KG1 (cell line): Measurements from ENCODE around the gene HDAC4.

Experiments
- DNase-seq: peaks from one replicate; lab custom pipeline; 2025; lab: John Stamatoyannopoulos, UW

HDAC4 gene

GRCh38 chr2:239104800-239105199 is 296.0 kb downstream of the HDAC4 start:
- no peak for DNase-seq

GRCh38 chr2:239103125-239104098 is 297.4 kb downstream of the HDAC4 start:
- DNase-seq = no peak

- no peak for DNase-seq
Measured at GRCh38 chr2:239102266-239102665, 298.6 kb downstream of the HDAC4 start.

- no peak for DNase-seq
Measured at GRCh38 chr2:239101807-239102206, 299.0 kb downstream of the HDAC4 start.

GRCh38 chr2:239101071-239101470 is 299.7 kb downstream of the HDAC4 start:
- no peak for DNase-seq

- no peak for DNase-seq
Measured at GRCh38 chr2:239099474-239099873, 301.3 kb downstream of the HDAC4 start.

- no peak for DNase-seq
Measured at GRCh38 chr2:239098288-239098970, 302.4 kb downstream of the HDAC4 start.

GRCh38 chr2:239097428-239097696 is 303.5 kb downstream of the HDAC4 start:
- DNase-seq = no peak

GRCh38 chr2:239096676-239097427 is 304.0 kb downstream of the HDAC4 start:
- no peak for DNase-seq

- DNase-seq = no peak
Measured at GRCh38 chr2:239095460-239096081, 305.2 kb downstream of the HDAC4 start.

GRCh38 chr2:239094867-239095266 is 306.0 kb downstream of the HDAC4 start:
- DNase-seq = no peak

- no peak for DNase-seq
Measured at GRCh38 chr2:239093952-239094351, 306.9 kb downstream of the HDAC4 start.

- no peak for DNase-seq
Measured at GRCh38 chr2:239093542-239093941, 307.3 kb downstream of the HDAC4 start.

GRCh38 chr2:239092571-239093294 is 308.1 kb downstream of the HDAC4 start:
- DNase-seq = no peak

- DNase-seq = no peak
Measured at GRCh38 chr2:239089884-239090283, 310.9 kb downstream of the HDAC4 start.

GRCh38 chr2:239087046-239087710 is 313.6 kb downstream of the HDAC4 start:
- DNase-seq = no peak

GRCh38 chr2:239086325-239087020 is 314.3 kb downstream of the HDAC4 start:
- DNase-seq = no peak

- no peak for DNase-seq
Measured at GRCh38 chr2:239085201-239085992, 315.4 kb downstream of the HDAC4 start.

GRCh38 chr2:239084007-239084406 is 316.8 kb downstream of the HDAC4 start:
- DNase-seq = no peak

GRCh38 chr2:239082425-239082824 is 318.4 kb downstream of the HDAC4 start:
- DNase-seq = no peak
